GM19328 (cell line): Measurements from ENCODE around the gene HDAC4.
"Not testable (repeated sequence)": the region's sequence is repeated elsewhere in the genome, so short reads cannot be mapped to it uniquely, and the experiment has no call there.

Experiments
- ATAC-seq: cut with Tn5 transposase; IDR thresholded peaks from one replicate; pipeline ENCODE4 v1.9.1; 2021; ENCODE audit warnings: mild to moderate bottlenecking, moderate library complexity; ENCODE audit not compliant: unreplicated experiment

Gene HDAC4

GRCh38 chr2:239285071-239285931 is 115.5 kb downstream of the HDAC4 start:
- no peak for ATAC-seq

- ATAC-seq = no peak
Observed at GRCh38 chr2:239283961-239284795, 116.6 kb downstream of the HDAC4 start.

- ATAC-seq = no peak
Observed at GRCh38 chr2:239283288-239283945, 117.4 kb downstream of the HDAC4 start.

GRCh38 chr2:239282448-239283287 is 118.2 kb downstream of the HDAC4 start:
- no peak for ATAC-seq

- not testable (repeated sequence) for ATAC-seq
Observed at GRCh38 chr2:239280296-239281017, 120.4 kb downstream of the HDAC4 start.

GRCh38 chr2:239279508-239280295 is 121.1 kb downstream of the HDAC4 start:
- no peak for ATAC-seq

- ATAC-seq = no peak
Observed at GRCh38 chr2:239278941-239279365, 121.9 kb downstream of the HDAC4 start.

- ATAC-seq = no peak
Observed at GRCh38 chr2:239278361-239278760, 122.5 kb downstream of the HDAC4 start.

GRCh38 chr2:239277401-239278085 is 123.3 kb downstream of the HDAC4 start:
- no peak for ATAC-seq

GRCh38 chr2:239276851-239277250 is 124.0 kb downstream of the HDAC4 start:
- ATAC-seq = no peak

- no peak for ATAC-seq
Observed at GRCh38 chr2:239275847-239276831, 124.7 kb downstream of the HDAC4 start.

- peak; percentile 53 for ATAC-seq
Observed at GRCh38 chr2:239275044-239275685, 125.7 kb downstream of the HDAC4 start.

GRCh38 chr2:239274391-239275043 is 126.3 kb downstream of the HDAC4 start:
- no peak for ATAC-seq

- ATAC-seq = no peak
Observed at GRCh38 chr2:239273280-239274234, 127.3 kb downstream of the HDAC4 start.

- ATAC-seq = no peak
Observed at GRCh38 chr2:239272626-239273025, 128.2 kb downstream of the HDAC4 start.
